Measurements from ENCODE around the gene RNLS. TPM values are rescaled to one million over a fixed set of nuclear protein-coding genes. Genes with fewer than 3 reads are reported as not detected.

RNLS gene
- total RNA-seq, 1 donor from 2014 or later: 7.1 TPM

GRCh38 chr10:88417387-88418030 is 165.6 kb downstream of the RNLS start:
- no peak for TF ChIP-seq CTCF (conservative IDR thresholded peaks at IDR 0.05; ENCODE audit: low read depth, low read length)
- no peak overlapping the region for H3K4me3 ChIP-seq (ENCODE audit: low read depth, low read length)
- no peak for DNase-seq (ENCODE audit: low read depth)

GRCh38 chr10:88416801-88417200 is 166.3 kb downstream of the RNLS start:
- H3K4me3 ChIP-seq (ENCODE audit: low read depth, low read length): no peak overlapping the region
- no peak for DNase-seq (ENCODE audit: low read depth)
- TF ChIP-seq CTCF (conservative IDR thresholded peaks at IDR 0.05; ENCODE audit: low read depth, low read length): no peak

- no peak overlapping the region for H3K4me3 ChIP-seq (ENCODE audit: low read depth, low read length)
- no peak for TF ChIP-seq CTCF (conservative IDR thresholded peaks at IDR 0.05; ENCODE audit: low read depth, low read length)
Observed at GRCh38 chr10:88415533-88416130, 167.5 kb downstream of the RNLS start.

GRCh38 chr10:88413412-88413811 is 169.7 kb downstream of the RNLS start:
- DNase-seq (ENCODE audit: low read depth): no peak
- H3K4me3 ChIP-seq (ENCODE audit: low read depth, low read length): no peak overlapping the region
- TF ChIP-seq CTCF (conservative IDR thresholded peaks at IDR 0.05; ENCODE audit: low read depth, low read length): no peak

More at GRCh38 chr10:88415533-88416130, 167.5 kb downstream of the RNLS start:
- no peak for DNase-seq (ENCODE audit: low read depth)

GRCh38 chr10:88411772-88412349 is 171.3 kb downstream of the RNLS start:
- TF ChIP-seq CTCF (conservative IDR thresholded peaks at IDR 0.05; ENCODE audit: low read depth, low read length): no peak
- DNase-seq (ENCODE audit: low read depth): no peak
- no peak overlapping the region for H3K4me3 ChIP-seq (ENCODE audit: low read depth, low read length)

- DNase-seq (ENCODE audit: low read depth): no peak
- no peak overlapping the region for H3K4me3 ChIP-seq (ENCODE audit: low read depth, low read length)
- TF ChIP-seq CTCF (conservative IDR thresholded peaks at IDR 0.05; ENCODE audit: low read depth, low read length): no peak
Observed at GRCh38 chr10:88409824-88410223, 173.3 kb downstream of the RNLS start.

Measured in epithelial cell of proximal tubule (primary cell).